ENCODE measurements around the gene MACROD2. TPM values are rescaled to one million over a fixed set of nuclear protein-coding genes. Genes with fewer than 3 reads are reported as not detected.
"Not testable (repeated sequence)": the region's sequence is repeated elsewhere in the genome, so short reads cannot be mapped to it uniquely, and the experiment has no call there.

MACROD2 gene
- polyA plus RNA-seq, 3 donors, result 12.8 to 13.4 (median 13.2) TPM

- no peak for DNase-seq
Observed at GRCh38 chr20:16007962-16008361, 2012.6 kb downstream of the MACROD2 start.

- DNase-seq, result no peak
Observed at GRCh38 chr20:16011056-16011455, 2015.7 kb downstream of the MACROD2 start.

- DNase-seq, result no peak
Observed at GRCh38 chr20:16011519-16011918, 2016.2 kb downstream of the MACROD2 start.

GRCh38 chr20:16012934-16013333 lies 2017.6 kb downstream of the MACROD2 start:
- not testable (repeated sequence) for DNase-seq

GRCh38 chr20:16013631-16014030 lies 2018.3 kb downstream of the MACROD2 start:
- no peak for DNase-seq

GRCh38 chr20:16014436-16014835 lies 2019.1 kb downstream of the MACROD2 start:
- no peak for DNase-seq

GRCh38 chr20:16017656-16018055 lies 2022.3 kb downstream of the MACROD2 start:
- no peak for DNase-seq

GRCh38 chr20:16018881-16019280 lies 2023.6 kb downstream of the MACROD2 start:
- no peak for DNase-seq

GRCh38 chr20:16020971-16021370 lies 2025.7 kb downstream of the MACROD2 start:
- no peak for DNase-seq

GRCh38 chr20:16025084-16025483 lies 2029.8 kb downstream of the MACROD2 start:
- DNase-seq, result no peak

- DNase-seq, result no peak
Observed at GRCh38 chr20:16027686-16028085, 2032.4 kb downstream of the MACROD2 start.

GRCh38 chr20:16028923-16029322 lies 2033.6 kb downstream of the MACROD2 start:
- DNase-seq, result no peak

- no peak for DNase-seq
Observed at GRCh38 chr20:16030253-16030652, 2034.9 kb downstream of the MACROD2 start.

GRCh38 chr20:16035576-16035975 lies 2040.3 kb downstream of the MACROD2 start:
- DNase-seq, result no peak

GRCh38 chr20:16036331-16036730 lies 2041.0 kb downstream of the MACROD2 start:
- no peak for DNase-seq

- DNase-seq, result no peak
Observed at GRCh38 chr20:16040742-16041141, 2045.4 kb downstream of the MACROD2 start.

- no peak for DNase-seq
Observed at GRCh38 chr20:16042731-16043130, 2047.4 kb downstream of the MACROD2 start.

GRCh38 chr20:16043931-16044330 lies 2048.6 kb downstream of the MACROD2 start:
- no peak for DNase-seq

GRCh38 chr20:16048876-16049275 lies 2053.6 kb downstream of the MACROD2 start:
- no peak for DNase-seq

- no peak for DNase-seq
Observed at GRCh38 chr20:16049529-16050093, 2054.3 kb downstream of the MACROD2 start.

GRCh38 chr20:16050366-16050765 lies 2055.1 kb downstream of the MACROD2 start:
- no peak for DNase-seq

- no peak for DNase-seq
Observed at GRCh38 chr20:16051968-16052367, 2056.7 kb downstream of the MACROD2 start.

- DNase-seq, result no peak
Observed at GRCh38 chr20:16052456-16052855, 2057.1 kb downstream of the MACROD2 start.

- DNase-seq, result no peak
Observed at GRCh38 chr20:16054985-16055384, 2059.7 kb downstream of the MACROD2 start.

- no peak for DNase-seq
Observed at GRCh38 chr20:16057651-16058050, 2062.3 kb downstream of the MACROD2 start.

All from renal pelvis (tissue), 4 donors.